ENCODE measurements around the gene MAN2B2.

GRCh38 chr4:6525474-6525873 lies 49.5 kb upstream of the MAN2B2 start:
- TF ChIP-seq CTCF (IDR thresholded peaks at IDR 0.05) (no peak), POLR2A (IDR thresholded peaks at IDR 0.05) (no peak)
